B cell (primary cell): ENCODE data around the gene DPT.

Experiments used
- EZH2 ChIP-seq: IDR thresholded peaks from 2 replicates; pipeline ENCODE4 v1.6.1; 2012; ENCODE audit warnings: borderline replicate concordance, low read depth, mild to moderate bottlenecking, moderate library complexity, low read length; ENCODE audit not compliant: insufficient read depth, poor library complexity, severe bottlenecking
- TF ChIP-seq, protein P1 (sequence below): fragments of 200-600 bp; IDR thresholded peaks from one replicate; pipeline ENCODE4 v1.8.0; 2022; ENCODE audit warnings: antibody characterized with exemption, mild to moderate bottlenecking

DNA sequence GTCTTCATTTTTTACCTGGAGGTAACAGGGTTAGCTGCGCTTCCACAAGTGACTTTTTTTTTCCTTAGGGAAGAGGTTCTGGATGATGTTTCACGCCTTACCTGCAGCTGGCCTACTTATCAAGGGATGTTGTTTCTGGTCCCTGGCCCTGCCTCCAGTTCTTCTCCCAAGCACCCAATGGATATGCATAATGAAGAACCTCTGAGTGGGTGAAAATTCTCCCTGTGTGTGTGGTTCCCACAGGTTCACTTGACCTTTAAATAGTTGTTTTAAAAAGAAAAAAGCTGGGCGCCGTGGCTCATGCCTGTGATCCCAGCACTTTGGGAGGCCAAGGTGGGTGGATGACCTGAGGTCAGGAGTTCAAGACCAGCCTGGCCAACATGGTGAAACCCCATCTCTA is 31.8 kb upstream of the DPT start:
- TF ChIP-seq, protein P1, sequence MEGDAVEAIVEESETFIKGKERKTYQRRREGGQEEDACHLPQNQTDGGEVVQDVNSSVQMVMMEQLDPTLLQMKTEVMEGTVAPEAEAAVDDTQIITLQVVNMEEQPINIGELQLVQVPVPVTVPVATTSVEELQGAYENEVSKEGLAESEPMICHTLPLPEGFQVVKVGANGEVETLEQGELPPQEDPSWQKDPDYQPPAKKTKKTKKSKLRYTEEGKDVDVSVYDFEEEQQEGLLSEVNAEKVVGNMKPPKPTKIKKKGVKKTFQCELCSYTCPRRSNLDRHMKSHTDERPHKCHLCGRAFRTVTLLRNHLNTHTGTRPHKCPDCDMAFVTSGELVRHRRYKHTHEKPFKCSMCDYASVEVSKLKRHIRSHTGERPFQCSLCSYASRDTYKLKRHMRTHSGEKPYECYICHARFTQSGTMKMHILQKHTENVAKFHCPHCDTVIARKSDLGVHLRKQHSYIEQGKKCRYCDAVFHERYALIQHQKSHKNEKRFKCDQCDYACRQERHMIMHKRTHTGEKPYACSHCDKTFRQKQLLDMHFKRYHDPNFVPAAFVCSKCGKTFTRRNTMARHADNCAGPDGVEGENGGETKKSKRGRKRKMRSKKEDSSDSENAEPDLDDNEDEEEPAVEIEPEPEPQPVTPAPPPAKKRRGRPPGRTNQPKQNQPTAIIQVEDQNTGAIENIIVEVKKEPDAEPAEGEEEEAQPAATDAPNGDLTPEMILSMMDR, result no peak
- TF ChIP-seq EZH2, result no peak
